Heart left ventricle (tissue), 16 donors: ENCODE results near the gene SNX19. TPM values are rescaled to one million over a fixed set of nuclear protein-coding genes. Genes with fewer than 3 reads are reported as not detected.

Experiments
- ATAC-seq, 4 donors: fragments of 200-7000 bp; cut with Tn5 transposase; one replicate each; pipeline ENCODE4 v1.9.1; 2020 to 2022; ENCODE audit warnings: moderate library complexity in 4 of 4, mild to moderate bottlenecking in 3 of 4, moderate number of reproducible peaks in 1 of 4
- DNase-seq, 5 donors: peaks; one replicate each; pipeline ENCODE4 v3.0.0-alpha.2; 2020
- H3K27ac ChIP-seq, 12 donors: fragments of 200-600 bp; sonication (generic) in 4 of 12; one replicate each; pipeline versions ENCODE4 v1.5.0 to v1.8.0; 2016 to 2022; ENCODE audit warnings: mild to moderate bottlenecking in 2 of 12
- H3K27me3 ChIP-seq, 9 donors: fragments of 200-600 bp; sonication (generic) in 2 of 9; one replicate each; pipeline versions ENCODE4 v1.5.1 to v1.8.0; 2016 to 2022; ENCODE audit warnings: mild to moderate bottlenecking in 3 of 9
- H3K36me3 ChIP-seq, 9 donors: fragments of 200-600 bp; sonication (generic) in 2 of 9; one replicate each; pipeline versions ENCODE4 v1.5.0 to v1.8.0; 2018 to 2022; ENCODE audit warnings: mild to moderate bottlenecking in 2 of 9
- H3K4me1 ChIP-seq, 12 donors: fragments of 200-600 bp; sonication (generic) in 4 of 12; one replicate each; pipeline versions ENCODE4 v1.5.0 to v1.8.0; 2016 to 2022; ENCODE audit warnings: mild to moderate bottlenecking in 3 of 12
- H3K4me3 ChIP-seq, 12 donors: fragments of 200-600 bp; sonication (generic) in 4 of 12; one replicate each; pipeline versions ENCODE4 v1.5.0 to v1.8.0; 2017 to 2022; ENCODE audit warnings: mild to moderate bottlenecking in 9 of 12, moderate library complexity in 4 of 12
- H3K9me3 ChIP-seq, 12 donors: fragments of 200-600 bp; sonication (generic) in 4 of 12; one replicate each; pipeline versions ENCODE4 v1.5.0 to v1.8.0; 2016 to 2022; ENCODE audit warnings: mild to moderate bottlenecking in 1 of 12
- CTCF ChIP-seq, 12 donors: fragments of 200-600 bp; sonication (generic) in 4 of 12; IDR thresholded peaks; one replicate each; pipeline versions ENCODE4 v1.5.0 to v1.8.0; 2018 to 2022; ENCODE audit warnings: antibody characterized with exemption in 12 of 12, mild to moderate bottlenecking in 5 of 12
- POLR2A ChIP-seq, 2 donors: fragments of 450-650 bp; IDR thresholded peaks; one replicate each; pipeline ENCODE4 v1.6.1; 2017; ENCODE audit warnings: antibody characterized with exemption in 2 of 2, mild to moderate bottlenecking in 2 of 2, moderate library complexity in 2 of 2
- WGBS, 4 donors: extraction: QIAGEN DNeasy Blood & Tissue Kit in 2 of 4; methylation state at CpG; one replicate each; pipeline versions ENCODE4 v1.1.5 to v1.1.7; 2013 to 2018; 5-methylcytosine and 5-hydroxymethylcytosine counted together
- intact Hi-C, 10 donors: fragments of 100-400 bp; cut with DNase I; formaldehyde crosslinking; loops; one replicate each; pipeline versions ENCODE4 v1.11.1 to v1.14.2; 2022
- polyA plus RNA-seq, 2 donors: library from polyadenylated mRNA; stranded (reverse); fragments of 200-250 nt; gene quantifications; one replicate each; pipeline ENCODE4 v1.2.3, GENCODE V29; 2013
- total RNA-seq, 9 donors: library from RNA; depleted of rRNA in 2 of 9; stranded (reverse); fragments of >200 nt in 2 of 9; fragmentation: NEBNext Ultra II Directional in 3 of 9; extraction: Animal tissue kit (Norgen Biotek cat#: 25700) in 3 of 9; gene quantifications; one replicate each; pipeline versions ENCODE4 v1.1.0 to v1.2.4, GENCODE V29; 2016 to 2023
- donor health status: ischemic (EF 13 %, LVEDD 7.1; RV severe dilation, severe dysfunction).
- donor health status: healthy with polysubstance abuse.
- donor health status: DM: no; HTN: yes; CAD: no.
- donor health status: DM: no; HTN: no; CAD: no.
- donor health status: ischemic (EF 25% LVEDD 6.9; RV normal size, moderate dysfunction).
- donor health status: ischemic (EF 25% LVEDD 5.7; RV mildly dilated, moderate dysfunction).
- donor health status: healthy.
- donor health status: DM: yes; HTN: yes; CAD: no.
- donor health status: ischemic (EF 35%, LVEDD 5.7; RV mildly dilated, moderate dysfunction).
- donor health status: nonischemic (EF 11% LVEDD 7.7; RV severe dilation, severe dysfunction).
- donor health status: DM: yes; HTN: yes; CAD: no.
- donor health status: PGD.
- donor health status: ischemic (EF 29% LVEDD 5.4; RV normal size, mild dysfunction).
- donor health status: nonischemic (EF 23%, LVEDD 6.1; RV moderate dilation, normal function).

The SNX19 gene
- total and polyA plus RNA-seq, 11 donors = 10.8 to 121 (median 57.1) TPM

GRCh38 chr11:130874396-130874795 is 41.9 kb downstream of the SNX19 start:
- no peak for DNase-seq
- WGBS, 4 donors = 42 to 84% (median 49%) methylated on average over 1 of the region's 1 CpG
- no peaks in the 10 kb centered on the region for H3K9me3 ChIP-seq
- H3K36me3 ChIP-seq = peaks cover 0 to 92% (median 66%) of the 10 kb centered on the region in 9 donors
- H3K4me3 ChIP-seq = no peak overlapping the region
- H3K27ac ChIP-seq = peak overlapping the region in 5 of 12 donors; percentile 2 to 83 (median 77)
- ATAC-seq = no peak
- TF ChIP-seq CTCF (IDR thresholded peaks at IDR 0.05) (no peak), POLR2A (IDR thresholded peaks at IDR 0.05) (no peak)
- intact Hi-C loops = no loop called here
- H3K4me1 ChIP-seq = peaks cover 5 to 60% (median 25%) of the 10 kb centered on the region in 12 donors
- no peaks in the 10 kb centered on the region for H3K27me3 ChIP-seq

DNA sequence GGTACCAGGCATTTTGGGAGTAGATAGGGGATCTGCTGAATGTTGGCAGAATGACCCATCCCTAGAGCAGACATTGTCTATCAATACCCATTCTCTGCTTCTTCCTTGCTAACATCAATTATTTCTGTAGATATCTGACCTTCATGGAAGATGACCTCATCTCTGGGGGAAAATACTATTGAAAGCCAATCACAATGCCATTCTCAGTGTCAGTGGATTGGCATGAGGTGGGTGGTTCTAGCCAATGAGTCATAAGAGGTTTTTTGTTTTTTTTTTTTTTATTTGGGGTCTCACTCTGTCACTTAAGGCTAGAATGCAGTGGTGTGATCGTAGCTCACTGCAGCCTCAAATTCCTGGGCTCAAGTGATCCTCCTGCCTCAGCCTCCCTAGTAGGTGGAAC is 42.5 kb downstream of the SNX19 start:
- Histone ChIP-seq H3K4me3 (no peak overlapping the region), H3K36me3 (peaks cover 0 to 87% (median 59%) of the 10 kb centered on the region in 9 donors), H3K9me3 (no peaks in the 10 kb centered on the region), H3K27me3 (no peaks in the 10 kb centered on the region), H3K27ac (peak overlapping the region in 8 of 12 donors; percentile 2 to 83 (median 70)), H3K4me1 (peaks cover 5 to 57% (median 25%) of the 10 kb centered on the region in 12 donors)
- ATAC-seq (no peak), DNase-seq (no peak)
- WGBS, 4 donors = 90 to 96% (median 93%) methylated on average over 1 of the region's 1 CpG
- intact Hi-C loops = no loop called here
- TF ChIP-seq CTCF (IDR thresholded peaks at IDR 0.05) = no peak
- no peak for TF ChIP-seq POLR2A (IDR thresholded peaks at IDR 0.05)

- DNase-seq (no peak), ATAC-seq (peak in 2 of 4 donors; percentile 8 to 33)
- H3K27ac ChIP-seq = peak overlapping the region in 11 of 12 donors; percentile 50 to 85 (median 72)
Observed at GRCh38 chr11:130872981-130873380, 43.3 kb downstream of the SNX19 start.

GRCh38 chr11:130872513-130872912 is 43.8 kb downstream of the SNX19 start:
- Histone ChIP-seq H3K9me3 (no peaks in the 10 kb centered on the region), H3K4me3 (no peak overlapping the region), H3K27me3 (no peaks in the 10 kb centered on the region), H3K4me1 (peaks cover 5 to 49% (median 24%) of the 10 kb centered on the region in 12 donors), H3K36me3 (peaks cover 0 to 74% (median 47%) of the 10 kb centered on the region in 9 donors), H3K27ac (peak overlapping the region in 11 of 12 donors; percentile 50 to 85 (median 72))
- no peak for DNase-seq
- TF ChIP-seq CTCF (IDR thresholded peaks at IDR 0.05) (no peak), POLR2A (IDR thresholded peaks at IDR 0.05) (no peak)
- WGBS, 4 donors = 46 to 53% (median 50%) methylated on average over 6 of the region's 6 CpGs
- ATAC-seq = peak in 3 of 4 donors; percentile 28 to 61 (median 48)
- intact Hi-C loops = no loop called here

More at GRCh38 chr11:130872981-130873380, 43.3 kb downstream of the SNX19 start:
- H3K4me3 ChIP-seq = no peak overlapping the region
- intact Hi-C loops = no loop called here
- peaks cover 5 to 50% (median 25%) of the 10 kb centered on the region in 12 donors for H3K4me1 ChIP-seq
- peaks cover 0 to 79% (median 52%) of the 10 kb centered on the region in 9 donors for H3K36me3 ChIP-seq
- no peaks in the 10 kb centered on the region for H3K9me3 ChIP-seq
- TF ChIP-seq POLR2A (IDR thresholded peaks at IDR 0.05) = no peak
- TF ChIP-seq CTCF (IDR thresholded peaks at IDR 0.05) = no peak
- WGBS, 4 donors = 36 to 48% (median 39%) methylated on average over 6 of the region's 6 CpGs
- H3K27me3 ChIP-seq = no peaks in the 10 kb centered on the region
